HUES6 (cell line): ENCODE measurements around the gene SIAE.

Experiments
- H3K27ac ChIP-seq: 2 replicates; pipeline ENCODE4 v1.7.0; 2013; ENCODE audit warnings: low read depth, mild to moderate bottlenecking, low read length, inconsistent platforms
- H3K27me3 ChIP-seq: 2 replicates; pipeline ENCODE4 v1.6.1; 2013; ENCODE audit warnings: low read length; ENCODE audit not compliant: control insufficient read depth, insufficient read depth
- H3K36me3 ChIP-seq: 2 replicates; pipeline ENCODE4 v1.6.1; 2013; ENCODE audit warnings: low read length; ENCODE audit not compliant: control insufficient read depth, insufficient read depth
- H3K4me1 ChIP-seq: 2 replicates; pipeline ENCODE4 v1.6.1; 2013; ENCODE audit warnings: low read length; ENCODE audit not compliant: control insufficient read depth, insufficient read depth
- H3K4me3 ChIP-seq: 2 replicates; pipeline ENCODE4 v1.5.1; 2013; ENCODE audit warnings: low read depth, low read length
- H3K9ac ChIP-seq: one replicate; pipeline ENCODE4 v1.6.1; 2013; ENCODE audit warnings: mild to moderate bottlenecking, low read length
- H3K9me3 ChIP-seq: 2 replicates; pipeline ENCODE4 v1.6.1; 2013; ENCODE audit warnings: low read depth, low read length; ENCODE audit not compliant: control insufficient read depth, insufficient read depth

The SIAE gene

GRCh38 chr11:124625504-124626168 is 47.9 kb downstream of the SIAE start:
- H3K27me3 ChIP-seq, result peaks cover 4% of the 10 kb centered on the region; the same call in 1 of the 2 replicates
- no peak overlapping the region for H3K4me3 ChIP-seq
- no peak overlapping the region for H3K9ac ChIP-seq
- peaks cover 52% of the 10 kb centered on the region for H3K36me3 ChIP-seq
- H3K27ac ChIP-seq, result no peak overlapping the region
- H3K9me3 ChIP-seq, result no peaks in the 10 kb centered on the region
- peaks cover 5% of the 10 kb centered on the region for H3K4me1 ChIP-seq

DNA sequence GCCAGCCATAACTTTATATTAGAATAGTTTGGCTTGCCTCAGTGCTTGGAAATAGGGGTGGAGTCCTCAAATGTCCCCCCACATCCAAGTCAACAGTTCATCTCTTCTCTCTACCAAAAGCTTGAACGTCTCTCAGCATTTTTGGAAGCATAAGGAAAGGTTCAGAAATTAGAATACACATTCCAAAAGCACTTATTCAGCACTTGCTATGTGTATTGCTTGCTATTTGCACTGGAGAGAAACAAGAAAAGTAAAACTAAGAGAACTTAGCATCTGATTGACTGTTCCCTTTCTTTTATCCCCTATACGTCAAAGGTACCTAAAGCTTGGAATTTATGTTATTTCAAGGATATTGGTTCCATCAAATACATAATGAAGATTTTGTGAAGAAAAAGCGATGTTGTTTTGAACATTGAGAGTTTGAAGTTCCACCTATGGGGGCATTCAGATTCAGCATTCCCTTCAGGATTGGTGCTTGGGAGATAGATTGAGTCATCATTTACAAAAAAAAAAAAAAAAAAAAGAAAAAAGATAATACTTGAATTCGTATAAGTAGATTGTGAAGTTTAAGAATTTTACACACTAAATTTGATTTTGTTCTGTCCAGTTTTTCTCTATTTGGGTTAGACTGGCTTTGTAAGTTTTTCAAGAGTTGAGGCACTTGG is 49.5 kb downstream of the SIAE start:
- Histone ChIP-seq H3K36me3 (peaks cover 37% of the 10 kb centered on the region), H3K4me3 (peak overlapping the region; percentile 94), H3K27ac (no peak overlapping the region), H3K27me3 (peaks cover 19% of the 10 kb centered on the region), H3K9me3 (no peaks in the 10 kb centered on the region), H3K9ac (no peak overlapping the region), H3K4me1 (peaks cover 5% of the 10 kb centered on the region)

DNA sequence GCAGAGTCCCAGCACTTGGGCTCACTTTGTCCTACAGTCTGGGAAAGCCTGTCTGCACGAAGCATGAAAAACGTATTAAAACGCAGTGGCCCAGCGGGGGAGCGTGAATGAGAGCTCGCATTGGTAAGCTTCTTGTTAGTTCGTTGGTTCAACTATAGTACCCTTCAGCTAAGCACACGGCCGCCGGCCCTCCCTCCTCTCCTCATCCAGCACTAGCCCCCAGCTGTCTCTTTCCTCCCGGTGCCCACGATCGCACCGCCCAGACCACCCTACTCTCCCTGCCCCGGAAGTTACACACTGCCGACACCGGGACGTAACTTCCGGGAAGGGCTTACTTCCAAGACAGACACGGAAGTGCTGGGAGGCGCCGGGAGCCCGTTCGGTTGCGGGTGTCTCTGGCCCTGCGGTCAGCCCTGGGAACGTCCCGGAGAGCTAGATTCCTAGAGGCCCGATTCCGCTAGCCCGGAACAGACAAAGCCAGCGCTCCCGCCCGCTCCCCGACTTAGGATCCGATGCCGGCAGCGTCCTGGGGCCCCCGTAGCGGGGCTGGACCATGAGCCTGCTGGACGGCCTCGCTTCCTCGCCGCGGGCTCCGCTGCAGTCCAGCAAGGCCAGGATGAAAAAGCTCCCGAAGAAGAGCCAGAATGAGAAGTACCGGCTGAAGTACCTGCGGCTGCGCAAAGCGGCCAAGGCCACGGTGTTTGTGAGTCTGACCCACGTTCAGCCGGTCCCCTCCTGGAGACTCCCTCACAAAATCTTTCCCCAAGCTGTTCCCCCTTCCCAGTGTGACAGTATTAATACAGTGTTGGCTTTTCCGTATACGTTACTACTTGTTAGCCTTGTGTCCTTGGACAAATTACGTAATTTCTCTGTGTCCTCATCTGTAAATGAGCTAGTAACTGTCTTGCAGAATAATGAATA is 50.7 kb downstream of the SIAE start, which contains the start of gene TBRG1:
Gene TBRG1 (plus strand): TSS at position 334 of the 921 bp plus-strand sequence. CDS start 220 bp downstream, at position 554.
- H3K36me3 ChIP-seq, result peaks cover 29% of the 10 kb centered on the region
- no peaks in the 10 kb centered on the region for H3K9me3 ChIP-seq
- H3K4me3 ChIP-seq, result peak within 1 kb of the TSS; percentile 94
- peak within 1 kb of the TSS; percentile 77 for H3K27ac ChIP-seq
- H3K27me3 ChIP-seq, result peaks cover 20% of the 10 kb centered on the region
- peaks cover 5% of the 10 kb centered on the region for H3K4me1 ChIP-seq
- H3K9ac ChIP-seq, result peak within 1 kb of the TSS; percentile 88

DNA sequence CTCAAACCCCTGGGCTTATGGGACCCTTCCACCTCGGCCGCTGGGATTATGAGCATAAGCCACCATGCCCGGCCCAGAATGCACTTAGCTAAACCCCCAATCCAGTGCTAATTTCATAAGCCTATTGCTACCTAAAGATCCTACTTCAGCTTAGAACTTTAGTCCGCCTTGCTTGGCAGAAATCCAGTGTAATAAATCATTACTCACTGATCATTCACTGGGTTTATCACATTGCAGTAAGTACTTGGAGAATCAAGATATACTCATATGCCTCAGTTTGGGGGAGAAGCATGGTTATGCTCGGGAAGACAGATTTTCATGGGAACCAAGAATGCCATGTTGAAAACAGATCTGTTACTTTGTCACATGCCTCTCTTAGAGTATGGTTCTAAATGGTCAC is 54.7 kb downstream of the SIAE start:
- Histone ChIP-seq H3K27ac (no peak overlapping the region), H3K36me3 (no peaks in the 10 kb centered on the region), H3K9ac (no peak overlapping the region)

DNA sequence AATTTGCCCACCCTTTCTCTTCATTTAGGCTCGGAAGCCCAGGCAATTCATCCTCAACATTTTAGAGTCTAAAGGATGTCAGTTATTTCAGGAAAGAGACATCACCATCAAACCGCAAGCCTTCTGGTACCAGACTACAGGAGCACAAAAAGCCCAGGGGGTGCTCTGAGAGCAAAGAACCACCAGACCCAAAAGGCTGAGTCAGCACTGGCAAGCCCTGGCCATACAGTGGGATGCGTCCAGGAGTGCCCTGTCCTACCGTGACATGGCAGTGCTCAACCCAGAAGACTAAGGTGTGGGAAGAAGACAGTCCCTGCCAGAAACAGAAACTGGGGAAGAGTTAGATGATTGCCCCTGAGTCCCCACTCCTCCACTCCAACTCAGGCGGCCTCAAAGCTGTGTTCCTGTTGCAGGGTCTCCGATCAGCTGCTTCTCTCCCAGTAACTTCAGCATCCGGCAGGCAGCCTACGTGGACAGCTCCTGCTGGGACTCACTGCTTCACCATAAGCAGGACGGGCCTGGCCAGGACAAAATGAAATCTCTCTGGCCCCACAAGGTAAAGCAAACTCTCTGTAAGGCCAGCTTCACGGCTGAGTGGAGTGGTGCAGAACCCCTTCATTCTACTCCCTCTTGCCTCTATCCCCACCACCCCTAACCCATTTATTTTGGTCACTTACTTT is 60.8 kb downstream of the SIAE start:
- H3K9ac ChIP-seq, result no peak overlapping the region
- no peak overlapping the region for H3K27ac ChIP-seq
- H3K9me3 ChIP-seq, result no peaks in the 10 kb centered on the region
- H3K36me3 ChIP-seq, result no peaks in the 10 kb centered on the region
- no peaks in the 10 kb centered on the region for H3K4me1 ChIP-seq
- no peaks in the 10 kb centered on the region for H3K27me3 ChIP-seq
- no peak overlapping the region for H3K4me3 ChIP-seq

More for the DNA sequence above, 54.7 kb downstream of the SIAE start:
- H3K9me3 ChIP-seq, result no peaks in the 10 kb centered on the region
- H3K4me3 ChIP-seq, result no peak overlapping the region
- peaks cover 3% of the 10 kb centered on the region for H3K4me1 ChIP-seq
- H3K27me3 ChIP-seq, result peaks cover 20% of the 10 kb centered on the region

DNA sequence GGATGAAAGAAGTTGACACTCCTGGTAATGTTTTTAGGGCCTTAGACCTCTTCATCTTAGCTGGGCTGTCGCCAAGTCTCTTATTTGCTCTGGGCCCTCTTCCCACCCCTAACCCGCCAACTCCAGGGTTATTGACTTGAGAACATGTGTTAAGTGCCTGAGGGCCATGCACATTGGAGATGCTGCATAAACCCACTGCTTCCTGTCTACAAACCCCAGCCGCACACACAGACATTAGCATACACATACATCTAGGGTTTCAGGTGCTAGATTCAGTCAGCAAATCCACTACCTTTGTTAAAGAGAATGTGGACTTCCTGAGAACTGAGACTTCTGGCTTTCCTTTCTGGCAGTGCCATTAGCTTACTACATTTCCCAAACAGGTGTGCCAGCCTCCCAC is 61.5 kb downstream of the SIAE start:
- no peak overlapping the region for H3K9ac ChIP-seq

DNA sequence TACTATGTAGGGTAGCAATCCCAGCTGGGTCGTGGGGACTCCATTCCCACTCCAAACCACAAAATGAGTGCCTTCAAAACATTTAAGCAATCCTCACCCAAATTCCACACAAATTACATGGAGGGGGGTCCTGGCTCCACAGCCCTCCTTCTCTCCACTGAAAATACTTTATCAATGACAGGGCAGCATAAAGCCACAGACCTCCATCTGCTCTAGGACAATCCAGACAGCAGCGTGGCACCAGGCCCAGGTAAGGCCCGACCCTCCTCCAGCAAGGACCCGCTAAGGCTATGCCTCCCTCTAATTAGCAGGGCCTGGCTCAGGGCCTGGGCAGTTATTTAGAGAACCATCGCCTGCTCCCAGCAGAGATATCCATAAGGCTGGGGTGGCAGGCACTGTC is 62.5 kb downstream of the SIAE start, which contains the start of gene PANX3:
Gene PANX3 (plus strand): TSS at position 365 of the 400 bp plus-strand sequence. CDS start 129 bp downstream, outside the sequence.
- no peaks in the 10 kb centered on the region for H3K27me3 ChIP-seq
- no peaks in the 10 kb centered on the region for H3K4me1 ChIP-seq
- H3K9me3 ChIP-seq, result no peaks in the 10 kb centered on the region
- no peak within 1 kb of the TSS for H3K27ac ChIP-seq
- no peak within 1 kb of the TSS for H3K4me3 ChIP-seq
- H3K9ac ChIP-seq, result no peak within 1 kb of the TSS
- H3K36me3 ChIP-seq, result no peaks in the 10 kb centered on the region

More for the DNA sequence above, 61.5 kb downstream of the SIAE start:
- no peaks in the 10 kb centered on the region for H3K36me3 ChIP-seq
- H3K27ac ChIP-seq, result no peak overlapping the region
- no peaks in the 10 kb centered on the region for H3K4me1 ChIP-seq
- H3K9me3 ChIP-seq, result no peaks in the 10 kb centered on the region
- no peak overlapping the region for H3K4me3 ChIP-seq
- no peaks in the 10 kb centered on the region for H3K27me3 ChIP-seq

DNA sequence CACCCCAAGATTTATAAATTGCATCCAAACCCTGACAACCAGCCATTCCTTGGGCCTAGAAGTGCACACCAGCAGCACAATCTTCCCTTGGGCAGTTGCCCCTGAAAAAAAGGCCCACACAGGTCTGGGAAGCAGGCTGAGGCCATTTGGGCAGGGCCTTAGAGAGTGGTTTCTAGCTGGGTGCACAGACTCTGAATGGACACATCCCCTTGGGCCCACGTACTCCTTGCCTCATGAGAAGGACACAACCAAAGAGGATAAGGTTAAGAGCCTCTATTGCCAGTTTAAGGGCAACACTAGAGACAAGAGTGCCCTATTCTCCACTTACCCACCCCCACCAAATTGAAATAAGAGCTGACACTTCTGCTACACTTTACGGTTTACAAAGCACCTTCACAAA is 63.2 kb downstream of the SIAE start:
- no peaks in the 10 kb centered on the region for H3K9me3 ChIP-seq
- H3K9ac ChIP-seq, result no peak overlapping the region
- no peak overlapping the region for H3K27ac ChIP-seq
- H3K36me3 ChIP-seq, result no peaks in the 10 kb centered on the region
- H3K4me1 ChIP-seq, result no peaks in the 10 kb centered on the region
- no peaks in the 10 kb centered on the region for H3K27me3 ChIP-seq
- no peak overlapping the region for H3K4me3 ChIP-seq

GRCh38 chr11:124608147-124608546 is 65.4 kb downstream of the SIAE start:
- Histone ChIP-seq H3K4me3 (no peak overlapping the region), H3K27ac (no peak overlapping the region), H3K9me3 (no peaks in the 10 kb centered on the region), H3K36me3 (no peaks in the 10 kb centered on the region), H3K27me3 (no peaks in the 10 kb centered on the region), H3K9ac (no peak overlapping the region), H3K4me1 (no peaks in the 10 kb centered on the region)

DNA sequence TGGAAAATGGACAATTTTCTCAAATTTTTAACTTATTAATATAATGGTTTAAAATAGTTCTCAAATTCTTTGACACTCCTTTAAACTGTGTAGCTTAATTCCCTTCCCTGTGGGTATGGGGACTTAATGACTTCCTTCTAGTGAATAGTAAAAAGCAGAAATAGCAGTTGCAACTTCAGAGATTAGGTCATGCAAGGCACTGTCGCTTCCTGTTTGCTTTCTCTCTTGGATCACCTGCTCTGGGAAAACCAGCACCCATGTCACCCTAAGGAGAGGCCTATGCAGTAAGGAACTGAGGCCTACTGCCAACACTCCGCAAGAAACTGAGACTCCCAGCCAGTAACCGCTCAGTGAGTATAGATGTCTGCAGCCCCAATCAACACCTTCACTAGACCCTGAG is 67.8 kb downstream of the SIAE start:
- Histone ChIP-seq H3K4me3 (no peak overlapping the region), H3K27me3 (no peaks in the 10 kb centered on the region), H3K9me3 (no peaks in the 10 kb centered on the region), H3K36me3 (no peaks in the 10 kb centered on the region), H3K9ac (no peak overlapping the region), H3K4me1 (peaks cover 6% of the 10 kb centered on the region; the same call in 1 of the 2 replicates), H3K27ac (no peak overlapping the region)
